ENCODE data around the gene CXorf65. TPM values are rescaled to one million over a fixed set of nuclear protein-coding genes. Genes with fewer than 3 reads are reported as not detected.
A peak's percentile ranks its signal among the peaks of the same experiment; 100 is the strongest.

CXorf65 gene
- total RNA-seq, 2 donors from 2014 or later = 15.1 to 36.4 TPM

- H3K36me3 Mint-ChIP-seq (ENCODE audit: low read depth) = peaks cover 44% of the 10 kb centered on the region
- H3K27me3 Mint-ChIP-seq = no peaks in the 10 kb centered on the region
- peak within 1 kb of the TSS; percentile 78 for H3K27ac Mint-ChIP-seq
- H3K9me3 Mint-ChIP-seq = no peaks in the 10 kb centered on the region
- peak; percentile 97 for ATAC-seq (replicated peaks)
- H3K4me3 Mint-ChIP-seq = peak within 1 kb of the TSS; percentile 75
- H3K4me1 Mint-ChIP-seq = peaks cover 13% of the 10 kb centered on the region
Measured at GRCh38 chrX:71118032-71118984, 11.8 kb upstream of the CXorf65 start, which contains the start of gene MED12. MED12 (plus strand) TSS chrX:71118596; CDS start chrX:71118755, 159 bp downstream.

- Mint-ChIP-seq H3K4me1 (peaks cover 9% of the 10 kb centered on the region), H3K36me3 (ENCODE audit: low read depth) (peaks cover 35% of the 10 kb centered on the region), H3K27ac (no peak overlapping the region), H3K9me3 (no peaks in the 10 kb centered on the region), H3K4me3 (peak overlapping the region; percentile 75), H3K27me3 (no peaks in the 10 kb centered on the region)
- no peak for ATAC-seq (replicated peaks)
Measured at GRCh38 chrX:71117358-71117757, 10.8 kb upstream of the CXorf65 start.

- no peaks in the 10 kb centered on the region for H3K27me3 Mint-ChIP-seq
- ATAC-seq (replicated peaks) = peak; percentile 73
- no peaks in the 10 kb centered on the region for H3K9me3 Mint-ChIP-seq
- peaks cover 13% of the 10 kb centered on the region for H3K4me1 Mint-ChIP-seq
- H3K4me3 Mint-ChIP-seq = peak overlapping the region; percentile 99
- peak overlapping the region; percentile 96 for H3K27ac Mint-ChIP-seq
- H3K36me3 Mint-ChIP-seq (ENCODE audit: low read depth) = peaks cover 50% of the 10 kb centered on the region
Measured at GRCh38 chrX:71111921-71112431, 5.4 kb upstream of the CXorf65 start.

- Mint-ChIP-seq H3K9me3 (no peaks in the 10 kb centered on the region), H3K27me3 (no peaks in the 10 kb centered on the region), H3K4me1 (peaks cover 18% of the 10 kb centered on the region), H3K4me3 (peak within 1 kb of the TSS; percentile 99), H3K27ac (peak within 1 kb of the TSS; percentile 96), H3K36me3 (ENCODE audit: low read depth) (peaks cover 57% of the 10 kb centered on the region)
- ATAC-seq (replicated peaks) = peak; percentile 84
Measured at GRCh38 chrX:71111141-71111843, 4.8 kb upstream of the CXorf65 start, which contains the start of gene IL2RG. IL2RG (minus strand) TSS chrX:71111577; CDS start chrX:71111539, 38 bp downstream.

- Mint-ChIP-seq H3K4me3 (peak overlapping the region; percentile 99), H3K27ac (peak overlapping the region; percentile 96), H3K4me1 (peaks cover 24% of the 10 kb centered on the region), H3K9me3 (no peaks in the 10 kb centered on the region), H3K27me3 (no peaks in the 10 kb centered on the region), H3K36me3 (ENCODE audit: low read depth) (peaks cover 76% of the 10 kb centered on the region)
- ATAC-seq (replicated peaks) = no peak
Measured at GRCh38 chrX:71109051-71109450, 2.5 kb upstream of the CXorf65 start.

- peaks cover 80% of the 10 kb centered on the region for H3K36me3 Mint-ChIP-seq (ENCODE audit: low read depth)
- no peaks in the 10 kb centered on the region for H3K9me3 Mint-ChIP-seq
- H3K27me3 Mint-ChIP-seq = no peaks in the 10 kb centered on the region
- peak overlapping the region; percentile 99 for H3K4me3 Mint-ChIP-seq
- H3K27ac Mint-ChIP-seq = peak overlapping the region; percentile 96
- ATAC-seq (replicated peaks) = no peak
- H3K4me1 Mint-ChIP-seq = peaks cover 20% of the 10 kb centered on the region
Measured at GRCh38 chrX:71107762-71108360, 1.3 kb upstream of the CXorf65 start.

- Mint-ChIP-seq H3K36me3 (ENCODE audit: low read depth) (peaks cover 80% of the 10 kb centered on the region), H3K4me1 (peaks cover 20% of the 10 kb centered on the region)
Measured at GRCh38 chrX:71107245-71107644, 705 bp upstream of the CXorf65 start.

GRCh38 chrX:71105628-71106027 is 912 bp downstream of the CXorf65 start:
- peak overlapping the region; percentile 96 for H3K27ac Mint-ChIP-seq
- H3K4me3 Mint-ChIP-seq = peak overlapping the region; percentile 99
- H3K36me3 Mint-ChIP-seq (ENCODE audit: low read depth) = peaks cover 75% of the 10 kb centered on the region
- H3K4me1 Mint-ChIP-seq = peaks cover 20% of the 10 kb centered on the region
- H3K27me3 Mint-ChIP-seq = no peaks in the 10 kb centered on the region
- no peaks in the 10 kb centered on the region for H3K9me3 Mint-ChIP-seq
- no peak for ATAC-seq (replicated peaks)

More at GRCh38 chrX:71107245-71107644, 705 bp upstream of the CXorf65 start:
- Mint-ChIP-seq H3K27me3 (no peaks in the 10 kb centered on the region), H3K4me3 (peak overlapping the region; percentile 99), H3K9me3 (no peaks in the 10 kb centered on the region), H3K27ac (peak overlapping the region; percentile 96)
- no peak for ATAC-seq (replicated peaks)

GRCh38 chrX:71103110-71103983 is 3.2 kb downstream of the CXorf65 start:
- Mint-ChIP-seq H3K9me3 (no peaks in the 10 kb centered on the region), H3K36me3 (ENCODE audit: low read depth) (peaks cover 55% of the 10 kb centered on the region), H3K27ac (peak overlapping the region; percentile 81), H3K4me1 (peaks cover 21% of the 10 kb centered on the region), H3K4me3 (peak overlapping the region; percentile 99), H3K27me3 (no peaks in the 10 kb centered on the region)
- ATAC-seq (replicated peaks) = peak; percentile 25

GRCh38 chrX:71102292-71102691 is 4.2 kb downstream of the CXorf65 start:
- Mint-ChIP-seq H3K27ac (peak overlapping the region; percentile 81), H3K27me3 (no peaks in the 10 kb centered on the region), H3K4me1 (peaks cover 20% of the 10 kb centered on the region), H3K4me3 (peak overlapping the region; percentile 99), H3K9me3 (no peaks in the 10 kb centered on the region), H3K36me3 (ENCODE audit: low read depth) (peaks cover 44% of the 10 kb centered on the region)
- no peak for ATAC-seq (replicated peaks)

GRCh38 chrX:71100581-71101505 is 5.7 kb downstream of the CXorf65 start:
- peaks cover 30% of the 10 kb centered on the region for H3K36me3 Mint-ChIP-seq (ENCODE audit: low read depth)
- peak overlapping the region; percentile 48 for H3K27ac Mint-ChIP-seq
- H3K4me3 Mint-ChIP-seq = peak overlapping the region; percentile 19
- peak; percentile 18 for ATAC-seq (replicated peaks)
- H3K9me3 Mint-ChIP-seq = no peaks in the 10 kb centered on the region
- H3K27me3 Mint-ChIP-seq = no peaks in the 10 kb centered on the region
- peaks cover 10% of the 10 kb centered on the region for H3K4me1 Mint-ChIP-seq

- Mint-ChIP-seq H3K4me3 (peak overlapping the region; percentile 94), H3K9me3 (no peaks in the 10 kb centered on the region), H3K27ac (no peak overlapping the region), H3K4me1 (peaks cover 5% of the 10 kb centered on the region), H3K27me3 (no peaks in the 10 kb centered on the region), H3K36me3 (ENCODE audit: low read depth) (peaks cover 22% of the 10 kb centered on the region)
- no peak for ATAC-seq (replicated peaks)
Measured at GRCh38 chrX:71099736-71100135, 6.8 kb downstream of the CXorf65 start.

Data from activated T-helper 17 cell treated with anti-CD3 and anti-CD28 coated beads, Interleukin-2, amount 50 U/mL, for 72 hours (primary cell).